Activated CD4-positive, alpha-beta T cell treated with anti-CD3 and anti-CD28 coated beads for 1 hour (primary cell): ENCODE data around the gene STX10.

Experiments
- DNase-seq: peaks from one replicate; pipeline ENCODE4 v3.0.0-alpha.2; 2020

STX10 gene

GRCh38 chr19:13099073-13099999 lies 50.8 kb downstream of the STX10 start:
- peak; percentile 66 for DNase-seq

- no peak for DNase-seq
These were observed 51.7 kb downstream of the STX10 start for GRCh38 chr19:13098277-13099072.

- no peak for DNase-seq
These were observed 52.5 kb downstream of the STX10 start for GRCh38 chr19:13097463-13098258.

- DNase-seq = no peak
These were observed 53.1 kb downstream of the STX10 start for GRCh38 chr19:13097033-13097462.

- DNase-seq = no peak
These were observed 53.9 kb downstream of the STX10 start for GRCh38 chr19:13095934-13096927.

GRCh38 chr19:13095393-13095784 lies 54.8 kb downstream of the STX10 start:
- DNase-seq = no peak

GRCh38 chr19:13094771-13095392 lies 55.3 kb downstream of the STX10 start:
- no peak for DNase-seq

GRCh38 chr19:13094106-13094504 lies 56.1 kb downstream of the STX10 start:
- DNase-seq = no peak
